Adrenal gland (tissue), 12 donors: ENCODE data around the gene NMU. TPM values are rescaled to one million over a fixed set of nuclear protein-coding genes. Genes with fewer than 3 reads are reported as not detected.

Experiments used
- DNase-seq, 7 donors: peaks; one replicate each; pipeline ENCODE4 v3.0.0-alpha.2; 2019 to 2020
- H3K27ac ChIP-seq, 5 donors: fragments of 200-600 bp; sonication (generic) in 4 of 5; 1 replicate in 3 of 5; 2 replicates in 2 of 5; pipeline versions ENCODE4 v1.5.1 to v1.8.0; 2016 to 2020; ENCODE audit warnings: mild to moderate bottlenecking in 1 of 5
- H3K27me3 ChIP-seq: fragments of 200-600 bp; 2 replicates; pipeline ENCODE4 v1.8.0; 2021
- H3K36me3 ChIP-seq, 2 donors: fragments of 200-600 bp; replicated peaks in 1 of 2; 1 replicate in 1 of 2; 2 replicates in 1 of 2; pipeline versions ENCODE4 v1.5.1 to v1.8.0; 2018 to 2022
- H3K4me1 ChIP-seq, 2 donors: fragments of 200-600 bp; replicated peaks in 1 of 2; 1 replicate in 1 of 2; 2 replicates in 1 of 2; pipeline versions ENCODE4 v1.5.1 to v1.8.0; 2018 to 2021
- H3K4me3 ChIP-seq, 4 donors: fragments of 200-600 bp; sonication (generic) in 3 of 4; one replicate each; pipeline ENCODE4 v1.5.1; 2016 to 2018
- H3K9me3 ChIP-seq, 3 donors: fragments of 200-600 bp; sonication (generic) in 1 of 3; replicated peaks in 1 of 3; 1 replicate in 2 of 3; 2 replicates in 1 of 3; pipeline versions ENCODE4 v1.5.1 to v1.8.0; 2016 to 2021
- CTCF ChIP-seq, 6 experiments: fragments of 450-650 bp in 4 of 6; fragments of 200-600 bp in 2 of 6; sonication (generic) in 1 of 6; IDR thresholded peaks; 1 replicate in 5 of 6; 2 replicates in 1 of 6; pipeline versions ENCODE4 v1.5.1 to v1.8.0; 2016 to 2021; ENCODE audit warnings: antibody characterized with exemption in 6 of 6, mild to moderate bottlenecking in 2 of 6, moderate library complexity in 1 of 6
- POLR2A ChIP-seq, 2 donors: fragments of 450-650 bp; IDR thresholded peaks; one replicate each; pipeline ENCODE4 v1.6.1; 2017; ENCODE audit warnings: antibody characterized with exemption in 2 of 2, mild to moderate bottlenecking in 2 of 2, moderate library complexity in 1 of 2
- WGBS, 4 donors: extraction: QIAGEN DNeasy Blood & Tissue Kit in 2 of 4; methylation state at CpG; one replicate each; pipeline versions ENCODE4 v1.1.5 to v1.1.7; 2013 to 2017; 5-methylcytosine and 5-hydroxymethylcytosine counted together
- intact Hi-C, 2 donors: fragments of 100-400 bp; cut with DNase I; formaldehyde crosslinking; loops; one replicate each; pipeline versions ENCODE4 v1.14.1 to v1.15.0; 2022 to 2023
- polyA plus RNA-seq, 3 donors: library from polyadenylated mRNA; stranded (reverse); fragments of 200-250 nt in 2 of 3; fragments of 350-450 nt in 1 of 3; fragmentation: Illumina TruSeq in 1 of 3; extraction: RNeasy Lipid Tissue Mini Kit (QIAGEN cat#74804) in 1 of 3; gene quantifications; one replicate each; pipeline ENCODE4 v1.2.3, GENCODE V29; 2013 to 2014
- total RNA-seq, 9 donors: library from RNA; depleted of rRNA in 4 of 9; stranded (reverse); fragments of >200 nt in 4 of 9; fragments of 120-200 nt in 1 of 9; fragmentation: NEBNext Ultra II Directional in 1 of 9; extraction: Animal tissue kit (Norgen Biotek cat#: 25700) in 1 of 9; gene quantifications; one replicate each; pipeline versions ENCODE4 v1.1.0 to v1.2.4, GENCODE V29; 2013 to 2023
- donor health status: healthy with polysubstance abuse.
- donor health status: Bipolar disorder and iron deficiency.
- donor health status: DM: yes; HTN: yes; CAD: no.
- donor health status: DM: no; HTN: no; CAD: no.
- donor health status: DM: no; HTN: no; CAD: no.
- donor health status: DM: yes; HTN: yes; CAD: no.

The NMU gene
- total and polyA plus RNA-seq, 12 donors: 0.24 to 0.99 (median 0.39) TPM; not detected in 7

GRCh38 chr4:55568905-55569504 is 67.1 kb downstream of the NMU start:
- intact Hi-C loops: no loop called here
- no peak overlapping the region for H3K4me3 ChIP-seq
- 79 to 87% (median 85%) methylated on average over 1 of the region's 1 CpG for WGBS, 4 donors

GRCh38 chr4:55561889-55562288 is 74.2 kb downstream of the NMU start:
- H3K4me3 ChIP-seq: no peak overlapping the region
- no peaks in the 10 kb centered on the region for H3K27me3 ChIP-seq
- 84 to 88% (median 87%) methylated on average over 1 of the region's 1 CpG for WGBS, 4 donors
- no peak overlapping the region for H3K27ac ChIP-seq
- intact Hi-C loops: no loop called here
- no peaks in the 10 kb centered on the region for H3K9me3 ChIP-seq
- no peak for DNase-seq
- H3K36me3 ChIP-seq: no peaks in the 10 kb centered on the region
- no peaks in the 10 kb centered on the region for H3K4me1 ChIP-seq
- TF ChIP-seq POLR2A (IDR thresholded peaks at IDR 0.05) (no peak), CTCF (IDR thresholded peaks at IDR 0.05) (no peak)

More at GRCh38 chr4:55568905-55569504, 67.1 kb downstream of the NMU start:
- Histone ChIP-seq H3K36me3 (no peaks in the 10 kb centered on the region), H3K27ac (no peak overlapping the region), H3K9me3 (no peaks in the 10 kb centered on the region), H3K27me3 (no peaks in the 10 kb centered on the region), H3K4me1 (no peaks in the 10 kb centered on the region)
- TF ChIP-seq CTCF (IDR thresholded peaks at IDR 0.05): no peak
- no peak for TF ChIP-seq POLR2A (IDR thresholded peaks at IDR 0.05)
- DNase-seq: no peak

GRCh38 chr4:55560096-55560495 is 76.0 kb downstream of the NMU start:
- TF ChIP-seq CTCF (IDR thresholded peaks at IDR 0.05) (no peak), POLR2A (IDR thresholded peaks at IDR 0.05) (no peak)
- Histone ChIP-seq H3K4me3 (no peak overlapping the region), H3K27me3 (no peaks in the 10 kb centered on the region), H3K36me3 (no peaks in the 10 kb centered on the region), H3K4me1 (no peaks in the 10 kb centered on the region), H3K9me3 (no peaks in the 10 kb centered on the region), H3K27ac (no peak overlapping the region)
- 71 to 86% (median 79%) methylated on average over 3 of the region's 3 CpGs for WGBS, 4 donors
- intact Hi-C loops: no loop called here
- no peak for DNase-seq

GRCh38 chr4:55554453-55555030 is 81.6 kb downstream of the NMU start:
- Histone ChIP-seq H3K9me3 (no peaks in the 10 kb centered on the region), H3K36me3 (no peaks in the 10 kb centered on the region), H3K4me3 (no peak overlapping the region), H3K4me1 (peaks cover 0 to 5% of the 10 kb centered on the region in 2 donors), H3K27me3 (no peaks in the 10 kb centered on the region), H3K27ac (no peak overlapping the region)
- no peak for TF ChIP-seq POLR2A (IDR thresholded peaks at IDR 0.05)
- TF ChIP-seq CTCF (IDR thresholded peaks at IDR 0.05): peak; percentile 27 to 70 (median 56)
- WGBS, 4 donors: 24 to 32% (median 31%) methylated on average over 2 of the region's 2 CpGs
- intact Hi-C loops: no loop called here
- peak in 2 of 7 donors; percentile 5 to 9 for DNase-seq
